ENCODE measurements around the gene ZNF175. TPM values are rescaled to one million over a fixed set of nuclear protein-coding genes. Genes with fewer than 3 reads are reported as not detected.

Gene ZNF175
- total and polyA plus RNA-seq, 9 of the 15 experiments (the other 6 are each of a cell fraction or from before 2014, with no cell fraction given), result 3.7 to 37.9 (median 14.0) TPM

GRCh38 chr19:51547397-51548212 lies 23.5 kb upstream of the ZNF175 start (continued):
- no peak for TF ChIP-seq THAP7 (CRISPR knock-in tag; IDR thresholded peaks at IDR 0.05)
- no peak for TF ChIP-seq CHD2 (IDR thresholded peaks at IDR 0.05; ENCODE audit: low read depth, low read length)
- TF ChIP-seq ZNF717 (CRISPR knock-in tag; IDR thresholded peaks at IDR 0.05), result no peak
- TF ChIP-seq HINFP (tag; conservative IDR thresholded peaks at IDR 0.05; ENCODE audit: low read depth), result no peak
- TF ChIP-seq HNRNPL (IDR thresholded peaks at IDR 0.05; ENCODE audit: low read depth, low read length), result no peak
- TF ChIP-seq ZNF655 (CRISPR knock-in tag; IDR thresholded peaks at IDR 0.05), result no peak
- TF ChIP-seq DEAF1 (CRISPR knock-in tag; IDR thresholded peaks at IDR 0.05), result 0 out of 2 replicates have a peak, but pooled peaks have one; percentile 21
- no peak for TF ChIP-seq ZNF436 (CRISPR knock-in tag; IDR thresholded peaks at IDR 0.05)
- TF ChIP-seq U2AF1 (optimal IDR thresholded peaks at IDR 0.05; ENCODE audit: low read depth, low read length), result no peak
- TF ChIP-seq ZNF395 (CRISPR knock-in tag; IDR thresholded peaks at IDR 0.05), result peak; percentile 94
- TF ChIP-seq ZFP36 (IDR thresholded peaks at IDR 0.05; ENCODE audit: low read depth, low read length, partially characterized antibody), result no peak
- no peak; the same call in 1 of the 2 replicates for TF ChIP-seq THRB (CRISPR knock-in tag; conservative IDR thresholded peaks at IDR 0.05)
- no peak for TF ChIP-seq SPI1 (IDR thresholded peaks at IDR 0.05; ENCODE audit: borderline replicate concordance, low read depth, low read length)
- TF ChIP-seq TCF3 (CRISPR knock-in tag; IDR thresholded peaks at IDR 0.05), result peak; percentile 98
- no peak for TF ChIP-seq MECOM (CRISPR knock-in tag; IDR thresholded peaks at IDR 0.05)
- TF ChIP-seq KHSRP (IDR thresholded peaks at IDR 0.05), result peak; percentile 87
- no peak for TF ChIP-seq IRF1 (CRISPR knock-in tag; IDR thresholded peaks at IDR 0.05; ENCODE audit: borderline replicate concordance)
- peak; percentile 96 for TF ChIP-seq SMARCE1 (IDR thresholded peaks at IDR 0.05)
- no peak for TF ChIP-seq HMGN3 (IDR thresholded peaks at IDR 0.05; ENCODE audit: borderline replicate concordance, extremely low read depth, insufficient read length, low read depth, low read length)

All from K562 (cell line).